ENCODE results near the gene CLSTN2. TPM values are rescaled to one million over a fixed set of nuclear protein-coding genes. Genes with fewer than 3 reads are reported as not detected.

CLSTN2 gene
- total and polyA plus RNA-seq, 12 donors, result 0.67 to 17.8 (median 5.3) TPM

- intact Hi-C loops (cut with DNase I), result no loop called here
- no peaks in the 10 kb centered on the region for H3K9me3 ChIP-seq (replicated peaks in 1 of 3)
- TF ChIP-seq POLR2A (IDR thresholded peaks at IDR 0.05), result no peak
- TF ChIP-seq, protein P1, sequence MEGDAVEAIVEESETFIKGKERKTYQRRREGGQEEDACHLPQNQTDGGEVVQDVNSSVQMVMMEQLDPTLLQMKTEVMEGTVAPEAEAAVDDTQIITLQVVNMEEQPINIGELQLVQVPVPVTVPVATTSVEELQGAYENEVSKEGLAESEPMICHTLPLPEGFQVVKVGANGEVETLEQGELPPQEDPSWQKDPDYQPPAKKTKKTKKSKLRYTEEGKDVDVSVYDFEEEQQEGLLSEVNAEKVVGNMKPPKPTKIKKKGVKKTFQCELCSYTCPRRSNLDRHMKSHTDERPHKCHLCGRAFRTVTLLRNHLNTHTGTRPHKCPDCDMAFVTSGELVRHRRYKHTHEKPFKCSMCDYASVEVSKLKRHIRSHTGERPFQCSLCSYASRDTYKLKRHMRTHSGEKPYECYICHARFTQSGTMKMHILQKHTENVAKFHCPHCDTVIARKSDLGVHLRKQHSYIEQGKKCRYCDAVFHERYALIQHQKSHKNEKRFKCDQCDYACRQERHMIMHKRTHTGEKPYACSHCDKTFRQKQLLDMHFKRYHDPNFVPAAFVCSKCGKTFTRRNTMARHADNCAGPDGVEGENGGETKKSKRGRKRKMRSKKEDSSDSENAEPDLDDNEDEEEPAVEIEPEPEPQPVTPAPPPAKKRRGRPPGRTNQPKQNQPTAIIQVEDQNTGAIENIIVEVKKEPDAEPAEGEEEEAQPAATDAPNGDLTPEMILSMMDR (IDR thresholded peaks at IDR 0.05), result no peak
- no peaks in the 10 kb centered on the region for H3K27me3 ChIP-seq
- no peak overlapping the region for H3K27ac ChIP-seq
- DNase-seq, result no peak
- H3K36me3 ChIP-seq (replicated peaks in 1 of 2), result no peaks in the 10 kb centered on the region
- peaks cover 0 to 5% of the 10 kb centered on the region in 2 donors for H3K4me1 ChIP-seq (replicated peaks in 1 of 2)
- H3K4me3 ChIP-seq, result no peak overlapping the region
Observed at GRCh38 chr3:140347151-140347550, 412.2 kb downstream of the CLSTN2 start.

GRCh38 chr3:140349938-140350337, 415.0 kb downstream of the CLSTN2 start:
- TF ChIP-seq POLR2A (IDR thresholded peaks at IDR 0.05), result no peak
- TF ChIP-seq, protein P1 (IDR thresholded peaks at IDR 0.05), result no peak
- H3K27me3 ChIP-seq, result no peaks in the 10 kb centered on the region
- H3K9me3 ChIP-seq (replicated peaks in 1 of 3), result no peaks in the 10 kb centered on the region
- DNase-seq, result no peak
- H3K27ac ChIP-seq, result no peak overlapping the region
- no peak overlapping the region for H3K4me3 ChIP-seq
- intact Hi-C loops (cut with DNase I), result no loop called here
- H3K4me1 ChIP-seq (replicated peaks in 1 of 2), result peaks cover 0 to 5% of the 10 kb centered on the region in 2 donors
- H3K36me3 ChIP-seq (replicated peaks in 1 of 2), result no peaks in the 10 kb centered on the region
- 79 to 84% (median 80%) methylated on average over 4 of the region's 4 CpGs for WGBS, 4 donors

DNA sequence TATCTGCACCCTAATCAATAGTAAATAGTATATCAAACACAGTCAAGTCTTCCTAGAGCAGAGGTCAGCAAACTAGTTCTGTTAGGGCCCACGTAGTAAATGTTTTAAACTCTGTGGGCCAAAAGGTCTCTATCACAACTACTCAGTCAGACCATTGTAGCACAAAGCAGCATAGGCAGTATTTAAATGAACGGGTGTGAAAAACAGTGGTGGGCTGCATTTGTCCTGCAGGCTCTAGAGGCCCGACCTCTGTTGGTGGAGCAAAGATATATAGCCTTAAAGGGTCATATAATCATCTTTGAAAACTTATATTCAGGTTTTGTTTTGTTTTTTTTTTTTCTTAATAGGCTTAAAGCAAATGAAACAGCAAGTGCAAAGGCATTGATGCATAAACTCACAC, 416.5 kb downstream of the CLSTN2 start:
- intact Hi-C loops (cut with DNase I), result no loop called here

GRCh38 chr3:140355481-140355880, 420.5 kb downstream of the CLSTN2 start:
- TF ChIP-seq, protein P1 (IDR thresholded peaks at IDR 0.05), result no peak
- no peak for TF ChIP-seq POLR2A (IDR thresholded peaks at IDR 0.05)
- intact Hi-C loops (cut with DNase I), result no loop called here

More for the DNA sequence above, 416.5 kb downstream of the CLSTN2 start:
- peaks cover 0 to 4% of the 10 kb centered on the region in 2 donors for H3K4me1 ChIP-seq (replicated peaks in 1 of 2)
- H3K27ac ChIP-seq, result no peak overlapping the region
- H3K27me3 ChIP-seq, result no peaks in the 10 kb centered on the region
- no peak for DNase-seq
- H3K9me3 ChIP-seq (replicated peaks in 1 of 3), result no peaks in the 10 kb centered on the region
- 65 to 79% (median 73%) methylated on average over 3 of the region's 3 CpGs for WGBS, 4 donors
- H3K36me3 ChIP-seq (replicated peaks in 1 of 2), result no peaks in the 10 kb centered on the region
- TF ChIP-seq, protein P1 (IDR thresholded peaks at IDR 0.05), result no peak
- no peak for TF ChIP-seq POLR2A (IDR thresholded peaks at IDR 0.05)
- no peak overlapping the region for H3K4me3 ChIP-seq

More at GRCh38 chr3:140355481-140355880, 420.5 kb downstream of the CLSTN2 start:
- Histone ChIP-seq H3K9me3 (replicated peaks in 1 of 3) (no peaks in the 10 kb centered on the region), H3K27me3 (no peaks in the 10 kb centered on the region), H3K4me3 (no peak overlapping the region), H3K27ac (no peak overlapping the region), H3K36me3 (replicated peaks in 1 of 2) (no peaks in the 10 kb centered on the region), H3K4me1 (replicated peaks in 1 of 2) (no peaks in the 10 kb centered on the region)
- 75 to 86% (median 82%) methylated on average over 3 of the region's 3 CpGs for WGBS, 4 donors
- no peak for DNase-seq
